ENCODE data around the gene CYB561D2.

GRCh38 chr3:50317300-50317699 lies 33.4 kb upstream of the CYB561D2 start:
- TF ChIP-seq, protein P1, sequence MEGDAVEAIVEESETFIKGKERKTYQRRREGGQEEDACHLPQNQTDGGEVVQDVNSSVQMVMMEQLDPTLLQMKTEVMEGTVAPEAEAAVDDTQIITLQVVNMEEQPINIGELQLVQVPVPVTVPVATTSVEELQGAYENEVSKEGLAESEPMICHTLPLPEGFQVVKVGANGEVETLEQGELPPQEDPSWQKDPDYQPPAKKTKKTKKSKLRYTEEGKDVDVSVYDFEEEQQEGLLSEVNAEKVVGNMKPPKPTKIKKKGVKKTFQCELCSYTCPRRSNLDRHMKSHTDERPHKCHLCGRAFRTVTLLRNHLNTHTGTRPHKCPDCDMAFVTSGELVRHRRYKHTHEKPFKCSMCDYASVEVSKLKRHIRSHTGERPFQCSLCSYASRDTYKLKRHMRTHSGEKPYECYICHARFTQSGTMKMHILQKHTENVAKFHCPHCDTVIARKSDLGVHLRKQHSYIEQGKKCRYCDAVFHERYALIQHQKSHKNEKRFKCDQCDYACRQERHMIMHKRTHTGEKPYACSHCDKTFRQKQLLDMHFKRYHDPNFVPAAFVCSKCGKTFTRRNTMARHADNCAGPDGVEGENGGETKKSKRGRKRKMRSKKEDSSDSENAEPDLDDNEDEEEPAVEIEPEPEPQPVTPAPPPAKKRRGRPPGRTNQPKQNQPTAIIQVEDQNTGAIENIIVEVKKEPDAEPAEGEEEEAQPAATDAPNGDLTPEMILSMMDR (IDR thresholded peaks at IDR 0.05 in 2 of 3, conservative IDR thresholded peaks at IDR 0.05 in 1 of 3; ENCODE audit: control insufficient read depth in 2 of 3, extremely low read depth in 1 of 3, insufficient read depth in 1 of 3, low read depth in 3 of 3, low read length in 3 of 3): no peak
- TF ChIP-seq POLR2A (IDR thresholded peaks at IDR 0.05; ENCODE audit: low read depth, low read length): no peak
- no peak for TF ChIP-seq USF1 (IDR thresholded peaks at IDR 0.05; ENCODE audit: borderline replicate concordance, extremely low read length, insufficient read depth, low read depth, low read length)
- no peak for TF ChIP-seq EGR1 (IDR thresholded peaks at IDR 0.05; ENCODE audit: borderline replicate concordance in 1 of 2, low read depth in 2 of 2, low read length in 2 of 2)

All from GM12878 (cell line).